Measurements from ENCODE around the gene NCAPH2.
"Not testable (repeated sequence)": the region's sequence is repeated elsewhere in the genome, so short reads cannot be mapped to it uniquely, and the experiment has no call there.

The NCAPH2 gene

GRCh38 chr22:50519151-50519550, 11.1 kb downstream of the NCAPH2 start:
- DNase-seq (ENCODE audit: low spot score) = no peak

- not testable (repeated sequence) for DNase-seq (ENCODE audit: low spot score)
Observed at GRCh38 chr22:50520184-50520583, 12.2 kb downstream of the NCAPH2 start.

- no peak for DNase-seq (ENCODE audit: low spot score)
Observed at GRCh38 chr22:50520826-50521453, 12.9 kb downstream of the NCAPH2 start.

GRCh38 chr22:50521710-50522109, 13.7 kb downstream of the NCAPH2 start:
- DNase-seq (ENCODE audit: low spot score) = no peak

GRCh38 chr22:50522208-50522805, 14.3 kb downstream of the NCAPH2 start:
- no peak for DNase-seq (ENCODE audit: low spot score)

- no peak for DNase-seq (ENCODE audit: low spot score)
Observed at GRCh38 chr22:50522806-50523438, 14.9 kb downstream of the NCAPH2 start.

- no peak for DNase-seq (ENCODE audit: low spot score)
Observed at GRCh38 chr22:50523458-50523805, 15.4 kb downstream of the NCAPH2 start.

GRCh38 chr22:50523806-50524675, 16.0 kb downstream of the NCAPH2 start:
- DNase-seq (ENCODE audit: low spot score) = no peak

GRCh38 chr22:50524676-50525103, 16.7 kb downstream of the NCAPH2 start:
- no peak for DNase-seq (ENCODE audit: low spot score)

GRCh38 chr22:50525104-50525857, 17.3 kb downstream of the NCAPH2 start, which contains the start of gene SCO2:
Gene SCO2, minus strand, starts transcription at chr22:50525598. Its CDS starts 1,187 bp downstream, at chr22:50524411.
- DNase-seq (ENCODE audit: low spot score) = peak; percentile 98

GRCh38 chr22:50525858-50526107, 17.8 kb downstream of the NCAPH2 start:
- no peak for DNase-seq (ENCODE audit: low spot score)

- peak; percentile 85 for DNase-seq (ENCODE audit: low spot score)
Observed at GRCh38 chr22:50526108-50526833, 18.2 kb downstream of the NCAPH2 start.

GRCh38 chr22:50526834-50527801, 19.1 kb downstream of the NCAPH2 start:
- DNase-seq (ENCODE audit: low spot score) = peak; percentile 48

- no peak for DNase-seq (ENCODE audit: low spot score)
Observed at GRCh38 chr22:50527921-50528681, 20.1 kb downstream of the NCAPH2 start.

- no peak for DNase-seq (ENCODE audit: low spot score)
Observed at GRCh38 chr22:50528682-50529415, 20.8 kb downstream of the NCAPH2 start.

- DNase-seq (ENCODE audit: low spot score) = no peak
Observed at GRCh38 chr22:50529416-50529896, 21.4 kb downstream of the NCAPH2 start.

- peak; percentile 72 for DNase-seq (ENCODE audit: low spot score)
Observed at GRCh38 chr22:50529897-50530579, 22.0 kb downstream of the NCAPH2 start, which contains the start of gene TYMP. Gene TYMP, minus strand, starts transcription at chr22:50530012. Its CDS starts 303 bp downstream, at chr22:50529709.

- DNase-seq (ENCODE audit: low spot score) = no peak
Observed at GRCh38 chr22:50530580-50530876, 22.5 kb downstream of the NCAPH2 start.
